HepG2 (cell line): Measurements from ENCODE around the gene GMFB. TPM values are rescaled to one million over a fixed set of nuclear protein-coding genes. Genes with fewer than 3 reads are reported as not detected.

ENCODE experiments used
- ATAC-seq: fragments of 200-7000 bp; cut with Tn5 transposase; 3 replicates; pipeline ENCODE4 v1.9.1; 2020; ENCODE audit warnings: mild to moderate bottlenecking, moderate library complexity
- BruUV-seq: library from RNA; stranded (reverse); fragments of 400-500 nt; replicated peaks from 2 replicates; lab custom pipeline; 2021; lab: Mats Ljungman, UMichigan
- CTCF ChIA-PET: fragments of 300-600 bp; formaldehyde crosslinking; extraction: SDS; loops from one replicate; lab custom pipeline; 2021; ENCODE audit warnings: low total read pairs, inconsistent platforms, low intra/inter-chr PET ratio; lab: Yijun Ruan, JAX
- POLR2A ChIA-PET: fragments of 350-600 bp; sonication (Branson Sonifier 250); formaldehyde crosslinking; loops from one replicate; lab custom pipeline; 2020; ENCODE audit warnings: antibody characterized with exemption, inconsistent platforms; lab: Yijun Ruan, JAX
- DNase-seq: peaks from one replicate; pipeline ENCODE4 v3.0.0-alpha.2; 2015; ENCODE audit warnings: low spot score
- FAIRE-seq: peaks from 3 replicates; lab custom pipeline; 2011; peaks lifted over from hg19 to GRCh38; lab: Jason Lieb, UNC
- H2AFZ ChIP-seq: one replicate; pipeline ENCODE4 v1.6.1; 2011; ENCODE audit warnings: low read length, inconsistent platforms
- H3K27ac ChIP-seq: fragments of 300-600 bp; 3 replicates; pipeline ENCODE4 v1.8.0; 2011; ENCODE audit warnings: mixed run types, mild to moderate bottlenecking, mixed read lengths, low read length, inconsistent platforms; ENCODE audit not compliant: insufficient read depth; ENCODE audit errors: extremely low read length
- H3K27me3 ChIP-seq, 2 experiments: fragments of 200-600 bp in 1 of 2; 2 replicates in 1 of 2; 3 replicates in 1 of 2; pipeline versions ENCODE4 v1.6.0 to v1.8.0; 2011; ENCODE audit warnings: low read length in 2 of 2, mild to moderate bottlenecking in 2 of 2, moderate library complexity in 2 of 2, inconsistent platforms in 1 of 2; ENCODE audit not compliant: insufficient read depth in 2 of 2, control insufficient read depth in 1 of 2
- H3K36me3 ChIP-seq, 2 experiments: fragments of 200-600 bp in 1 of 2; replicated peaks in 1 of 2; 2 replicates in 1 of 2; 3 replicates in 1 of 2; pipeline versions ENCODE4 v1.5.1 to v1.8.0; 2011; ENCODE audit warnings: low read length in 2 of 2, inconsistent platforms in 1 of 2; ENCODE audit not compliant: insufficient read depth in 2 of 2, control insufficient read depth in 1 of 2
- H3K4me1 ChIP-seq: 2 replicates; pipeline ENCODE4 v1.5.1; 2012; ENCODE audit warnings: low read length, inconsistent platforms; ENCODE audit not compliant: insufficient read depth
- H3K4me2 ChIP-seq: 2 replicates; pipeline ENCODE4 v1.6.0; 2011; ENCODE audit warnings: low read depth, low read length, inconsistent platforms
- H3K4me3 ChIP-seq, 3 experiments: fragments of 200-600 bp in 1 of 3; sonication (generic), shearing (Covaris generic) in 1 of 3; replicated peaks in 1 of 3; 2 replicates each; pipeline ENCODE4 v1.5.1; 2011 to 2016; ENCODE audit warnings: low read length in 3 of 3, inconsistent platforms in 2 of 3, low read depth in 2 of 3, mild to moderate bottlenecking in 2 of 3, control low read depth in 1 of 3, mixed read lengths in 1 of 3; ENCODE audit not compliant: insufficient read depth in 1 of 3
- H3K79me2 ChIP-seq: one replicate; pipeline ENCODE4 v1.6.1; 2011; ENCODE audit warnings: low read length, inconsistent platforms; ENCODE audit not compliant: insufficient read depth
- H3K9ac ChIP-seq: 2 replicates; pipeline ENCODE4 v1.6.0; 2011; ENCODE audit warnings: mild to moderate bottlenecking, low read depth, low read length, inconsistent platforms; ENCODE audit not compliant: insufficient read depth
- H3K9me3 ChIP-seq: 2 replicates; pipeline ENCODE4 v1.5.1; 2012; ENCODE audit warnings: mild to moderate bottlenecking, low read length
- H4K20me1 ChIP-seq: 2 replicates; pipeline ENCODE4 v1.6.0; 2011; ENCODE audit warnings: inconsistent platforms, mild to moderate bottlenecking, low read length, moderate library complexity; ENCODE audit not compliant: insufficient read depth
- GPBP1L1 ChIP-seq: sonication (generic); formaldehyde crosslinking; IDR thresholded peaks from 2 replicates; pipeline ENCODE4 v1.5.0; 2020; ENCODE audit warnings: mild to moderate bottlenecking, missing genetic modification reagents
- HMG20A ChIP-seq: IDR thresholded peaks from 2 replicates; pipeline ENCODE4 v1.6.1; 2016; ENCODE audit warnings: borderline replicate concordance
- MAFF ChIP-seq: IDR thresholded peaks from 2 replicates; pipeline ENCODE4 v1.6.1; 2011; ENCODE audit warnings: low read depth, low read length, improper control_type of control experiment
- MAFK ChIP-seq, 2 experiments: IDR thresholded peaks in 1 of 2; conservative IDR thresholded peaks in 1 of 2; 2 replicates each; pipeline ENCODE4 v1.6.1; 2011; ENCODE audit warnings: improper control_type of control experiment in 2 of 2, low read length in 2 of 2
- NFIB ChIP-seq: sonication (generic); formaldehyde crosslinking; IDR thresholded peaks from 2 replicates; pipeline ENCODE4 v1.9.0; 2021; ENCODE audit warnings: missing genetic modification reagents, mild to moderate bottlenecking, borderline replicate concordance
- PREB ChIP-seq: sonication (generic); formaldehyde crosslinking; IDR thresholded peaks from 2 replicates; pipeline ENCODE4 v1.4.0; 2020; ENCODE audit warnings: missing genetic modification reagents
- THAP7 ChIP-seq: sonication (generic); formaldehyde crosslinking; IDR thresholded peaks from 2 replicates; pipeline ENCODE4 v1.8.1; 2023; ENCODE audit warnings: mild to moderate bottlenecking, missing genetic modification reagents
- TIGD3 ChIP-seq: sonication (generic); formaldehyde crosslinking; IDR thresholded peaks from 2 replicates; pipeline ENCODE4 v1.5.1; 2020; ENCODE audit warnings: mild to moderate bottlenecking, missing genetic modification reagents, borderline replicate concordance
- ZBTB7A ChIP-seq: sonication (generic); formaldehyde crosslinking; IDR thresholded peaks from 2 replicates; pipeline ENCODE4 v1.8.0; 2022; ENCODE audit warnings: mild to moderate bottlenecking, missing genetic modification reagents
- ZNF614 ChIP-seq: IDR thresholded peaks from 2 replicates; pipeline ENCODE4 v1.6.1; 2018; ENCODE audit warnings: missing biosample characterization, missing genetic modification reagents, inconsistent platforms, borderline replicate concordance
- WGBS: methylation state at CpG from one replicate; pipeline ENCODE4 v1.1.6; 2017; ENCODE audit warnings: low lambda C conversion rate; 5-methylcytosine and 5-hydroxymethylcytosine counted together
- in situ Hi-C: cut with HindIII; loops from 2 replicates; pipeline ENCODE4 v1.10.0; 2017; ENCODE audit warnings: low pct_unique_long_range_greater_than_20kb; ENCODE audit not compliant: extremely low pct_ligation_motif_present
- intact Hi-C: fragments of 100-400 bp; cut with micrococcal nuclease; formaldehyde crosslinking; loops from one replicate; pipeline ENCODE4 v1.10.0; 2022; ENCODE audit not compliant: unreplicated experiment
- polyA plus RNA-seq, 8 experiments: library from polyadenylated mRNA; depleted of rRNA in 3 of 8; stranded (reverse) in 7 of 8; unstranded in 1 of 8; fragments of >200 nt; fragmentation: Illumina TruSeq in 4 of 8; extraction: Trizol in 4 of 8; gene quantifications; 2 replicates each; pipeline versions ENCODE4 v1.2.1 to v1.2.3, GENCODE V29; 2011 to 2016; ENCODE audit warnings: low read depth in 4 of 8, missing spikeins in 1 of 8, mixed read lengths in 1 of 8; ENCODE audit not compliant: insufficient read depth in 1 of 8
- total RNA-seq, 5 experiments: library from RNA; depleted of rRNA; stranded (reverse); fragments of >200 nt; fragmentation: Illumina TruSeq; extraction: Trizol; gene quantifications; 2 replicates each; pipeline ENCODE4 v1.2.3, GENCODE V29; 2016; ENCODE audit warnings: low read depth in 1 of 5

Gene GMFB
- total and polyA plus RNA-seq, 2 of the 13 experiments (the other 11 are each of a cell fraction or from before 2014, with no cell fraction given) = 17.3 to 68.2 TPM

GRCh38 chr14:54475911-54476310 is 12.9 kb downstream of the GMFB start (continued):
- no peak for TF ChIP-seq TIGD3 (CRISPR knock-in tag)
- TF ChIP-seq ZNF614 (CRISPR knock-in tag) = no peak
- TF ChIP-seq, all 625 proteins: peak for 0

GRCh38 chr14:54475187-54475899 is 13.4 kb downstream of the GMFB start:
- no TSS peak for BruUV-seq
- Histone ChIP-seq H4K20me1 (no peaks in the 10 kb centered on the region), H3K4me2 (no peak overlapping the region), H3K27ac (no peak overlapping the region), H3K4me1 (0 out of 2 replicates have a peak, but pooled peaks cover 14% of the 10 kb centered on the region), H3K36me3 (peaks cover 3 to 24% of the 10 kb centered on the region in 2 experiments; a peak in 4 of 5 replicates), H3K4me3 (no peak overlapping the region), H3K79me2 (no peaks in the 10 kb centered on the region), H2AFZ (no peak overlapping the region), H3K9ac (no peak overlapping the region), H3K9me3 (no peaks in the 10 kb centered on the region), H3K27me3 (no peaks in the 10 kb centered on the region)
- in situ Hi-C loops (no loop called here), intact Hi-C loops (no loop called here)
- CTCF ChIA-PET = no interaction called here
- POLR2A ChIA-PET = no interaction called here
- 96% methylated on average over 4 of the region's 4 CpGs for WGBS
- DNase-seq = no peak
- no peak for ATAC-seq
- peak; percentile 51 for FAIRE-seq
- TF ChIP-seq THAP7 (CRISPR knock-in tag) (no peak), MAFK (conservative IDR thresholded peaks at IDR 0.05 in 1 of 2, IDR thresholded peaks at IDR 0.05 in 1 of 2; ENCODE audit: low read length in 2 of 2) (peak in 1 of 2 experiments; percentile 52; a peak in 2 of 4 replicates), GPBP1L1 (CRISPR knock-in tag) (no peak), MAFF (peak; percentile 44; the same call in 1 of the 2 replicates), ZBTB7A (CRISPR knock-in tag) (no peak), NFIB (CRISPR knock-in tag) (no peak), PREB (CRISPR knock-in tag) (no peak), HMG20A (CRISPR knock-in tag) (no peak)
